Vagina (tissue), 2 donors: ENCODE measurements around the gene AP5B1.

ENCODE experiments used
- CTCF ChIP-seq, 3 experiments: fragments of 450-650 bp in 2 of 3; fragments of 200-600 bp in 1 of 3; sonication (generic) in 1 of 3; IDR thresholded peaks; one replicate each; pipeline ENCODE4 v1.5.1; 2017 to 2019; ENCODE audit warnings: antibody characterized with exemption in 3 of 3, mild to moderate bottlenecking in 2 of 3, moderate library complexity in 2 of 3
- POLR2AphosphoS5 ChIP-seq, 2 donors: sonication (generic); formaldehyde crosslinking; IDR thresholded peaks; one replicate each; pipeline ENCODE4 v1.9.0; 2017; ENCODE audit warnings: antibody characterized with exemption in 2 of 2, mild to moderate bottlenecking in 2 of 2, low read depth in 1 of 2; ENCODE audit not compliant: insufficient read depth in 1 of 2

DNA sequence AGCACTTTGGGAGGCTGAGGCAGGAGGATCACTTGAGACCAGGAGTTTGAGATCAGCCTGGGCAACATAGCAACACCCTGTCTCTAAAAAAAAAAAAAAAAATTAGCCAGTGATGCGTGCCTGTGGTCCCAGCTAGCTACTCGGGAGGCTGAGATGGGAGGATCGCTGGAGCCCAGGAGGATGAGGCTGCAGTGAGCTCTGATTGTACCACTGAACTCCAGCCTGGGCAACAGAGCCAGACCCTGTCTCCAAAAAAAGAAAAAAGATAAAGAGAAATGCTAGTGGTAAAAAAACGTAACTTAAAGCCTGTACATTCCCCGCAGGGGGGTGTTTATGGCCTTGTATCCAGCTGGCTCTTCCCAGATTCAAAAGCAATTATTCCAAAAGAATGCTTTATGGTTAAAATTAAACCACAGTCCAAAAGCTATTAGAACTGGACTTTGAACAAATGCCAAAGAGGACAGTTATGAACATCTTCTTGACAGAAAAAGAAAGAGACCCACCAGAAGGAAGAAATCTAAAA, 36.6 kb upstream of the AP5B1 start:
- no peak for TF ChIP-seq CTCF (IDR thresholded peaks at IDR 0.05)
- no peak for TF ChIP-seq POLR2AphosphoS5 (IDR thresholded peaks at IDR 0.05; ENCODE audit: insufficient read depth in 1 of 2, low read depth in 1 of 2)
